Stimulated activated effector memory CD8-positive, alpha-beta T cell treated with anti-CD3 and anti-CD28 coated beads, Interleukin-12 subunit alpha, Interleukin-12 subunit beta, amount 100 ng/mL, for 72 hours (primary cell): ENCODE data around the gene SIGLEC11.
"Not testable (repeated sequence)": the region's sequence is repeated elsewhere in the genome, so short reads cannot be mapped to it uniquely, and the experiment has no call there.

Experiments
- ATAC-seq: fragments of 150-1000 bp; cut with Tn5 transposase; 2 replicates; pipeline ENCODE4 v1.10.0; 2021
- DNase-seq, 2 donors: peaks; one replicate each; pipeline ENCODE4 v3.0.0; 2021 to 2022; ENCODE audit warnings: low spot score in 2 of 2
- H3K27ac Mint-ChIP-seq: one replicate; pipeline ENCODE4 v1.8.0; 2022; ENCODE audit warnings: mild to moderate bottlenecking, mixed read lengths
- H3K36me3 Mint-ChIP-seq: one replicate; pipeline ENCODE4 v1.8.0; 2022; ENCODE audit warnings: mild to moderate bottlenecking, mixed read lengths
- H3K4me1 Mint-ChIP-seq: one replicate; pipeline ENCODE4 v1.8.0; 2022; ENCODE audit warnings: mixed read lengths
- H3K4me3 Mint-ChIP-seq: one replicate; pipeline ENCODE4 v1.8.0; 2022; ENCODE audit warnings: mild to moderate bottlenecking, mixed read lengths
- H3K9me3 Mint-ChIP-seq: one replicate; pipeline ENCODE4 v1.8.0; 2022; ENCODE audit warnings: mixed read lengths

SIGLEC11 gene

DNA sequence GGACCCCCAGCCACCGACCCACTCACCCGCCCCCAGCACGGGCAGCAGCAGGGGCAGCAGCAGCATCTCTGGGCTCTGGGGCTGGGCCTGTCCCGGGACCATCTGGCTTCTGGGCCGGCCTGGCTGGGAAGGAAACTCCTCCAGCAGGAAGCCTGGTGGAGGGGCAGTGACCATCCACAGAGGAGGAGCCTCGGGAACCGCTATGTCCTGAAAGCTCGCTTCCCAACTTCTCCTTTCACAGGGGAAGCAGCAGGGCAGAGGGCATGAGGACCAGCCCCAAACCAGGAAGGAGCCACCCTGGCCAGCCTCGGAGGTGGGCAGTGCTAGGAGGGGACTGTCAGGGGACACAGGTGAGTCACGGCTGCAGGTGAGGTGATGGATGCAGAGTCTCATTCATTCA lies at the start of gene SIGLEC11:
Gene SIGLEC11 (minus strand): TSS at position 193 of the 400 bp plus-strand sequence. CDS start 91 bp downstream, at position 102.
- H3K36me3 Mint-ChIP-seq, H3K9me3 Mint-ChIP-seq, H3K4me3 Mint-ChIP-seq, H3K27ac Mint-ChIP-seq, H3K4me1 Mint-ChIP-seq, DNase-seq: not testable (repeated sequence)
- peak; percentile 16 for ATAC-seq

GRCh38 chr19:50008532-50008931 lies 47.6 kb upstream of the SIGLEC11 start:
- ATAC-seq: no peak
- Mint-ChIP-seq H3K4me3 (no peak overlapping the region), H3K27ac (peak overlapping the region; percentile 46), H3K36me3 (peaks cover 81% of the 10 kb centered on the region), H3K9me3 (no peaks in the 10 kb centered on the region), H3K4me1 (peaks cover 29% of the 10 kb centered on the region)
- no peak for DNase-seq

- Mint-ChIP-seq H3K9me3 (no peaks in the 10 kb centered on the region), H3K4me1 (peaks cover 35% of the 10 kb centered on the region), H3K36me3 (peaks cover 79% of the 10 kb centered on the region), H3K27ac (peak overlapping the region; percentile 16), H3K4me3 (no peak overlapping the region)
- no peak for ATAC-seq
- no peak for DNase-seq
These were observed 47.0 kb upstream of the SIGLEC11 start for GRCh38 chr19:50007947-50008346.

DNA sequence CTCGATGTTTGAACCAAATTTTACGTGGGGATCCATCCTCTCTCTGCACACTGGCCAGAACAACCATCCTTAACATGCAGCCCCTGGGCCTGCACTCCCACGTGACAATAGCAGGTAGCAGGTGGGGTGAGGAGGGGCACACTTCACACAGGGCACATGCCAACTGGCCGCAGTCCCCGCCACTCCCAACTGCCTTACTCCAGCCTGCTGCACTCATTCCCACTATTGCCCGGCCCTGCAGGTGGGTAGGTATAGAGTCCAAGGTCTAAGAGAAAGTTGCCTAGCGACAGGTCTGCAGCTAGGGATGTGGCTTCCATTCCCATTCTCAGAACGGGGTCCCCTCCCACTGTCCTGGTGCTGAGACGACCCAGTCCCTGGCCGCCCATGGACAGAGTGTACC lies 46.2 kb upstream of the SIGLEC11 start:
- Mint-ChIP-seq H3K4me3 (no peak overlapping the region), H3K36me3 (peaks cover 80% of the 10 kb centered on the region)
- DNase-seq: no peak

GRCh38 chr19:50005428-50005827 lies 44.5 kb upstream of the SIGLEC11 start:
- peaks cover 79% of the 10 kb centered on the region for H3K36me3 Mint-ChIP-seq
- DNase-seq (no peak), ATAC-seq (peak; percentile 75)
- peak overlapping the region; percentile 45 for H3K27ac Mint-ChIP-seq
- no peaks in the 10 kb centered on the region for H3K9me3 Mint-ChIP-seq
- H3K4me1 Mint-ChIP-seq: peaks cover 56% of the 10 kb centered on the region
- H3K4me3 Mint-ChIP-seq: no peak overlapping the region

More for the DNA sequence above, 46.2 kb upstream of the SIGLEC11 start:
- no peak for ATAC-seq
- H3K27ac Mint-ChIP-seq: peak overlapping the region; percentile 16
- H3K9me3 Mint-ChIP-seq: no peaks in the 10 kb centered on the region
- H3K4me1 Mint-ChIP-seq: peaks cover 43% of the 10 kb centered on the region

DNA sequence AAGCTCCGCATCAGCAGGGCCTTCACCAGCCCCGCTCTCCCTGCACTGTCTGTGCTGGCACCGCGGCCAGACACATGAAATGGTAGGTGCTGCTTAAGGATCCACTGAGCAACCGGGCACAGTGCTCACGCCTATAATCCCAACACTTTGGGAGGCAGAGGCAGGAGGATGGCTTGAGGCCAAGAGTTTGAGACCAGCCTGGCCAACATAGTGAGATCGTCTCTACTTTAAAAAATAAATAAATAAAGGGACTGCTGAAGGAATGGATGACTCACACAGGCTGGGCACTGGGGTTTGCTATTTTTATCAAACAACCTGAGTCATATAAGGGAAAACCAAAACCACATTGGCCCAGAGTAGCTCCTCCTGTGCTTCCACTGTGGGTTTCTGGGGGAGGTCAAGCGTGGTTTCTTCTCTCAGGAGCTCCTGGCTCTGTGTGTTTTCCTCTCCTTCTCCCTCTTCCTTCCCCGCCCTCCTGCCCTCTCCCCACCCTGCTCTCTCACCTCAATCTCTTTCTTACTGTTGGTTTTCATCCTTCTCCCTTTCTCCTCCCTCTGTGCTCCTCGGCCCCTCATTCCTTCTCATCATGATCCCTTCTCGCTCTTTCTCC lies 42.9 kb upstream of the SIGLEC11 start:
- peak; percentile 91 for ATAC-seq
- peak overlapping the region; percentile 62 for H3K27ac Mint-ChIP-seq
- H3K9me3 Mint-ChIP-seq: no peaks in the 10 kb centered on the region
- peaks cover 91% of the 10 kb centered on the region for H3K36me3 Mint-ChIP-seq
- H3K4me1 Mint-ChIP-seq: peaks cover 62% of the 10 kb centered on the region
- DNase-seq: peak; percentile 26 to 70
- peak overlapping the region; percentile 62 for H3K4me3 Mint-ChIP-seq

GRCh38 chr19:50003254-50003788 lies 42.3 kb upstream of the SIGLEC11 start:
- ATAC-seq (peak; percentile 12), DNase-seq (no peak)
- peaks cover 91% of the 10 kb centered on the region for H3K36me3 Mint-ChIP-seq
- H3K4me1 Mint-ChIP-seq: peaks cover 62% of the 10 kb centered on the region
- no peaks in the 10 kb centered on the region for H3K9me3 Mint-ChIP-seq
- no peak overlapping the region for H3K27ac Mint-ChIP-seq
- peak overlapping the region; percentile 62 for H3K4me3 Mint-ChIP-seq

GRCh38 chr19:50002386-50002960 lies 41.5 kb upstream of the SIGLEC11 start:
- no peak for DNase-seq
- H3K4me3 Mint-ChIP-seq: no peak overlapping the region
- peaks cover 91% of the 10 kb centered on the region for H3K36me3 Mint-ChIP-seq
- no peaks in the 10 kb centered on the region for H3K9me3 Mint-ChIP-seq
- H3K27ac Mint-ChIP-seq: no peak overlapping the region
- peaks cover 62% of the 10 kb centered on the region for H3K4me1 Mint-ChIP-seq
- no peak for ATAC-seq

DNA sequence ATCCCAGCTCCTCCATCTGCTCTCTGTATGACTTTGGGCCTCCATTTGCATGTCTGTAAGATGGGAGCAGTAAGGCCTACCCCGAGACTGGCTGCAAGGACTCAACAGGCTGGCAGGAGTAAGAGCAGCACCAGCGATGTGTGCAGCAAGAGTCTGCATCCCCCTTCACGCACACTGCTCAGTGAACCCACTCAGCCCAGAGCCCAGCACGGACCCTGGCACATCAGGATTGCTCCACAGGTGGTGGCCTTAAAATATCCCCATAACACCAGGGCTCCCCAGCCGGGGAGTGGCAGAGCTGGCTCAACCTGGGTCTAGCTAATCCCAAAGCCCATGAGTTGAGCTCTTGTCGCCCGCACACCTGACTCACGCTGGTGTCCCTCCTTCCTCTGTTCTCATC lies 40.8 kb upstream of the SIGLEC11 start:
- DNase-seq (no peak), ATAC-seq (no peak)
- peaks cover 91% of the 10 kb centered on the region for H3K36me3 Mint-ChIP-seq
- H3K27ac Mint-ChIP-seq: no peak overlapping the region
- peaks cover 57% of the 10 kb centered on the region for H3K4me1 Mint-ChIP-seq
- no peaks in the 10 kb centered on the region for H3K9me3 Mint-ChIP-seq
- H3K4me3 Mint-ChIP-seq: no peak overlapping the region

DNA sequence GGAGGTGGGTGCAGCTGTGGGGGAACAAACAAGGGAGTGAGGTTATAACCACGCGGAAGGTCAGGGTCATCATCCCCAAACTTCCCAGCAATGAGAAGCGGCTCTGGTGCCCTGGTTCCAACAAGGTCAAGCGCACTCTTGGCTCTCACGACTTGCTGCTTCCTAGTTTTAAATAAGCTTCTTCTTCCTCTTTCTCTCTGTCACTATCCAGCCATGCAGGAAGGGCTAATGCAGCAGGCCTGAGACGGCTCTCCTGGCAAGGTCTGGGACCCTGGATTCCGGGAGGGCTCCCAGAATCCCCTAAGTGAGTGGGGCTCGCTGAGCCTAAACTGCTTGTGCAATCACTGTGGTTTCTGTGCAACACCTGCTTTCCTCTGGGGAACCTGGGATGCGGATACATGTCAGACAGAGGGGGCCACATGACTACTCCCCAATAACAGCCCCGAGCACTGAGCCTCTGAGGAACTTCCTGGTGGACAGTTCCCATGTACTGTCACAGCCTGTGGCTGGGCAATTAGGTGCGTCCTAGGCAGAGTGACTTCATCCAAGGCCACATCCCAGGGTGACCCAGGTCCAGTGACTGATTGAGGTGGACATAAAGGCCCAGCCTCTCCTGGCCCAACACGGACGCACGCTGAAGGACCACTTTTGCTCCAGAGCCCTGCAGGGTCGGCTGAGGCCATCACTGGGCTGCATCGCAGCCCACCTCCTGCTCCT lies 40.0 kb upstream of the SIGLEC11 start:
- peaks cover 56% of the 10 kb centered on the region for H3K4me1 Mint-ChIP-seq
- no peaks in the 10 kb centered on the region for H3K9me3 Mint-ChIP-seq
- DNase-seq: no peak
- ATAC-seq: no peak
- no peak overlapping the region for H3K4me3 Mint-ChIP-seq
- peak overlapping the region; percentile 23 for H3K27ac Mint-ChIP-seq
- peaks cover 91% of the 10 kb centered on the region for H3K36me3 Mint-ChIP-seq

- Mint-ChIP-seq H3K9me3 (no peaks in the 10 kb centered on the region), H3K36me3 (peaks cover 91% of the 10 kb centered on the region), H3K4me1 (peaks cover 50% of the 10 kb centered on the region), H3K4me3 (no peak overlapping the region), H3K27ac (peak overlapping the region; percentile 23)
- peak; percentile 57 for ATAC-seq
- no peak for DNase-seq
These were observed 39.3 kb upstream of the SIGLEC11 start for GRCh38 chr19:50000038-50000840.

GRCh38 chr19:49999371-50000010 lies 38.5 kb upstream of the SIGLEC11 start:
- Mint-ChIP-seq H3K36me3 (peaks cover 93% of the 10 kb centered on the region), H3K4me1 (peaks cover 43% of the 10 kb centered on the region), H3K27ac (no peak overlapping the region), H3K9me3 (no peaks in the 10 kb centered on the region), H3K4me3 (no peak overlapping the region)
- no peak for DNase-seq
- ATAC-seq: no peak

DNA sequence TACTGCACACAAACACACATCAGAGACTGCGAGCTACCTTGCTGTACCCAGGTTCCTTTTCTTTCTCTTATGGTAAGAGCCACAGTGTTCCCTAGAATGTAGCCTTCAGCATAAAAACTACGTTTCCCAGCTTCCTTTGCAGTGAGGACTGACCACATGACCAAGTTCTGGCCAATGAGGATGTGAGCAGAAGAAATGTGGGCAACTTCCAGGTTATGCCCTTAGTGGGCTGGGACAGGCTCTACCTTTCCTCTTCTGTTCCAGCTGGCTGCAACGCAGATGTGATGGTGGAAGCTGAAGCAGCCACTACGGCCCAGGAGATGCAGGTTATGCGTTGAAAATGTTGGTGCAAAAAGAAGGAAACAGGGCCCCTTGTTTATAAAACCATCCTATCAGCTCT lies 36.7 kb upstream of the SIGLEC11 start:
- DNase-seq (no peak), ATAC-seq (peak; percentile 59)
- Mint-ChIP-seq H3K4me1 (peaks cover 25% of the 10 kb centered on the region), H3K9me3 (no peaks in the 10 kb centered on the region), H3K36me3 (peaks cover 96% of the 10 kb centered on the region), H3K4me3 (no peak overlapping the region), H3K27ac (no peak overlapping the region)

DNA sequence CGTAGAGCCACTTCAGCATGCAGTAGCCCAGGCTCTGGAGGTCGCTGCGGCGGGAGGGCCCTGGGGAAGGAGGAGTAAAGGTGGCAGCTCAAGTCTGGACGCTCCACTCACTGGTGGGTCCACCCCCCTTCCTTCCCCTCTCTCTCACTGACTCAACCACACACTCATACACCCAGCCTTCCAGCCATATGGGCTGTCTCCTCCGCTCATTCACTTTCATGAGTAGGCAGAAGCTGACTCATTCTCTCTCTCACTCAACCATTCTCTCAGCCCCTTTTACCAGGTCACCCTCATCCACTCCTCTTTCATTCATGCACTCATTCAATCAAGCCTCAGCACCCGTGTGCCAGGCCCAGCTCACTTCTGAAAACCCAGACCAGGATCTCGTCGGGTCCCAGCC lies 27.5 kb upstream of the SIGLEC11 start:
- DNase-seq: no peak
- Mint-ChIP-seq H3K4me3 (no peak overlapping the region), H3K9me3 (no peaks in the 10 kb centered on the region), H3K27ac (no peak overlapping the region), H3K36me3 (peaks cover 75% of the 10 kb centered on the region), H3K4me1 (peaks cover 31% of the 10 kb centered on the region)
- ATAC-seq: peak; percentile 92

GRCh38 chr19:49988007-49988406 lies 27.0 kb upstream of the SIGLEC11 start:
- Mint-ChIP-seq H3K27ac (no peak overlapping the region), H3K36me3 (peaks cover 72% of the 10 kb centered on the region)

More at GRCh38 chr19:49988007-49988406, 27.0 kb upstream of the SIGLEC11 start:
- Mint-ChIP-seq H3K4me1 (peaks cover 31% of the 10 kb centered on the region), H3K4me3 (no peak overlapping the region), H3K9me3 (no peaks in the 10 kb centered on the region)
- DNase-seq (no peak), ATAC-seq (no peak)
